H9 (cell line): Measurements from ENCODE around the gene HS2ST1. TPM values are rescaled to one million over a fixed set of nuclear protein-coding genes. Genes with fewer than 3 reads are reported as not detected.

Experiments
- DNase-seq: peaks from one replicate; pipeline ENCODE4 v3.0.0-alpha.2; 2017
- H2AFZ ChIP-seq: one replicate; pipeline ENCODE4 v1.6.1; 2013; ENCODE audit warnings: mild to moderate bottlenecking, low read length, control low read depth, moderate library complexity
- H2AK5ac ChIP-seq: 2 replicates; pipeline ENCODE4 v1.6.1; 2013; ENCODE audit warnings: low read length, control low read depth, mixed read lengths; ENCODE audit not compliant: insufficient read length
- H2BK120ac ChIP-seq: one replicate; pipeline ENCODE4 v1.6.1; 2013; ENCODE audit warnings: low read depth, mild to moderate bottlenecking, low read length, control low read depth, inconsistent platforms; ENCODE audit not compliant: poor library complexity, severe bottlenecking
- H2BK12ac ChIP-seq: 2 replicates; pipeline ENCODE4 v1.6.1; 2013; ENCODE audit warnings: low read length, control low read depth, mixed read lengths, low read depth; ENCODE audit not compliant: insufficient read length
- H2BK15ac ChIP-seq: 2 replicates; pipeline ENCODE4 v1.6.1; 2013; ENCODE audit warnings: low read depth, low read length, control low read depth
- H2BK20ac ChIP-seq: one replicate; pipeline ENCODE4 v1.6.1; 2013; ENCODE audit warnings: low read depth, mild to moderate bottlenecking, low read length, control low read depth, inconsistent platforms; ENCODE audit not compliant: poor library complexity, severe bottlenecking
- H2BK5ac ChIP-seq: 2 replicates; pipeline ENCODE4 v1.6.1; 2013; ENCODE audit warnings: low read length, control low read depth, mixed read lengths; ENCODE audit not compliant: insufficient read length
- H3K14ac ChIP-seq: 2 replicates; pipeline ENCODE4 v1.6.1; 2013; ENCODE audit warnings: low read length, control low read depth; ENCODE audit not compliant: insufficient read depth
- H3K18ac ChIP-seq: 2 replicates; pipeline ENCODE4 v1.6.1; 2013; ENCODE audit warnings: low read depth, mild to moderate bottlenecking, mixed read lengths, low read length, control low read depth; ENCODE audit not compliant: insufficient read length
- H3K23ac ChIP-seq: 2 replicates; pipeline ENCODE4 v1.6.1; 2013; ENCODE audit warnings: low read length, control low read depth, mixed read lengths, low read depth; ENCODE audit not compliant: insufficient read length
- H3K23me2 ChIP-seq: 2 replicates; pipeline ENCODE4 v1.6.1; 2013; ENCODE audit warnings: low read depth, mild to moderate bottlenecking, mixed read lengths, low read length, control low read depth; ENCODE audit not compliant: insufficient read length, poor library complexity, severe bottlenecking
- H3K27ac ChIP-seq: 2 replicates; pipeline ENCODE4 v1.5.1; 2013; ENCODE audit warnings: low read length, control low read depth, mixed read lengths, low read depth; ENCODE audit not compliant: insufficient read length
- H3K27me3 ChIP-seq: 2 replicates; pipeline ENCODE4 v1.6.1; 2013; ENCODE audit warnings: low read length, control low read depth, inconsistent platforms; ENCODE audit not compliant: insufficient read depth
- H3K4ac ChIP-seq: 2 replicates; pipeline ENCODE4 v1.6.1; 2013; ENCODE audit warnings: low read depth, mild to moderate bottlenecking, control low read depth, inconsistent platforms, low read length, moderate library complexity
- H3K4me1 ChIP-seq: 2 replicates; pipeline ENCODE4 v1.6.1; 2013; ENCODE audit warnings: low read length, control low read depth, inconsistent platforms; ENCODE audit not compliant: insufficient read depth
- H3K4me2 ChIP-seq: 2 replicates; pipeline ENCODE4 v1.6.1; 2013; ENCODE audit warnings: low read length, control low read depth, mixed read lengths; ENCODE audit not compliant: insufficient read length, insufficient read depth
- H3K56ac ChIP-seq: 2 replicates; pipeline ENCODE4 v1.6.1; 2013; ENCODE audit warnings: low read depth, mild to moderate bottlenecking, mixed read lengths, low read length, control low read depth; ENCODE audit not compliant: insufficient read length
- H3K79me1 ChIP-seq: 2 replicates; pipeline ENCODE4 v1.6.1; 2013; ENCODE audit warnings: low read depth, mild to moderate bottlenecking, moderate library complexity, low read length, control low read depth, inconsistent platforms; ENCODE audit not compliant: insufficient read depth, poor library complexity, severe bottlenecking
- H3K79me2 ChIP-seq: 2 replicates; pipeline ENCODE4 v1.6.1; 2013; ENCODE audit warnings: low read length, control low read depth, inconsistent platforms; ENCODE audit not compliant: insufficient read depth
- H3K9ac ChIP-seq: 2 replicates; pipeline ENCODE4 v1.6.1; 2013; ENCODE audit warnings: low read length, control low read depth, mixed read lengths; ENCODE audit not compliant: insufficient read length; ENCODE audit errors: extremely low read depth
- H3K9me3 ChIP-seq: one replicate; pipeline ENCODE4 v1.6.1; 2013; ENCODE audit warnings: low read depth, low read length, inconsistent platforms; ENCODE audit not compliant: control insufficient read depth
- H3T11ph ChIP-seq: one replicate; pipeline ENCODE4 v1.6.1; 2013; ENCODE audit warnings: mild to moderate bottlenecking, low read length, control low read depth, inconsistent platforms
- H4K20me1 ChIP-seq: one replicate; pipeline ENCODE4 v1.6.1; 2013; ENCODE audit not compliant: control insufficient read depth, insufficient read length, insufficient read depth
- H4K5ac ChIP-seq: 2 replicates; pipeline ENCODE4 v1.6.1; 2013; ENCODE audit warnings: low read depth, mild to moderate bottlenecking, mixed read lengths, low read length, control low read depth; ENCODE audit not compliant: insufficient read length
- H4K8ac ChIP-seq: replicated peaks from 2 replicates; pipeline ENCODE4 v1.6.1; 2013; ENCODE audit warnings: low read length, control low read depth, mixed read lengths, low read depth; ENCODE audit not compliant: insufficient read length
- H4K91ac ChIP-seq: 2 replicates; pipeline ENCODE4 v1.6.1; 2013; ENCODE audit warnings: low read depth, mild to moderate bottlenecking, moderate library complexity, mixed read lengths, low read length, control low read depth; ENCODE audit not compliant: insufficient read length
- H3K27ac Mint-ChIP-seq, 3 experiments: 2 replicates in 2 of 3; 3 replicates in 1 of 3; pipeline ENCODE4 v1.8.0; 2020 to 2021; ENCODE audit warnings: mixed read lengths in 3 of 3, mild to moderate bottlenecking in 1 of 3, moderate library complexity in 1 of 3
- H3K27me3 Mint-ChIP-seq: 2 replicates; pipeline ENCODE4 v1.8.0; 2021; ENCODE audit warnings: low read depth, mild to moderate bottlenecking, moderate library complexity, mixed read lengths
- H3K36me3 Mint-ChIP-seq, 3 experiments: 2 replicates in 2 of 3; 3 replicates in 1 of 3; pipeline ENCODE4 v1.8.0; 2020 to 2021; ENCODE audit warnings: low read depth in 3 of 3, mixed read lengths in 3 of 3; ENCODE audit not compliant: insufficient read depth in 1 of 3
- H3K4me1 Mint-ChIP-seq, 2 experiments: 2 replicates each; pipeline ENCODE4 v1.8.0; 2020; ENCODE audit warnings: mixed read lengths in 2 of 2
- H3K4me3 Mint-ChIP-seq, 2 experiments: 2 replicates in 1 of 2; 3 replicates in 1 of 2; pipeline ENCODE4 v1.8.0; 2020 to 2021; ENCODE audit warnings: mild to moderate bottlenecking in 2 of 2, mixed read lengths in 2 of 2, moderate library complexity in 1 of 2
- H3K9me3 Mint-ChIP-seq, 2 experiments: 2 replicates in 1 of 2; 3 replicates in 1 of 2; pipeline ENCODE4 v1.8.0; 2020; ENCODE audit warnings: mild to moderate bottlenecking in 2 of 2, mixed read lengths in 2 of 2, moderate library complexity in 1 of 2
- WGBS: extraction: QIAGEN DNeasy Blood & Tissue Kit; methylation state at CpG from one replicate; pipeline ENCODE4 v1.1.7; 2013; ENCODE audit warnings: missing lambda C conversion rate, low lambda C conversion rate, mixed read lengths; ENCODE audit not compliant: insufficient read length; ENCODE audit errors: extremely low coverage; 5-methylcytosine and 5-hydroxymethylcytosine counted together
- total RNA-seq: library from RNA; stranded (reverse); gene quantifications from 2 replicates; pipeline ENCODE4 v1.2.1, GENCODE V29; 2021
- TF ChIP-seq, protein P1 (sequence below): fragments of 200-600 bp; sonication (generic); conservative IDR thresholded peaks from 3 replicates; pipeline ENCODE4 v1.8.0; 2021; ENCODE audit warnings: antibody characterized with exemption, mild to moderate bottlenecking

Gene HS2ST1
- total RNA-seq, 1 experiment from 2014 or later = 20.1 TPM

DNA sequence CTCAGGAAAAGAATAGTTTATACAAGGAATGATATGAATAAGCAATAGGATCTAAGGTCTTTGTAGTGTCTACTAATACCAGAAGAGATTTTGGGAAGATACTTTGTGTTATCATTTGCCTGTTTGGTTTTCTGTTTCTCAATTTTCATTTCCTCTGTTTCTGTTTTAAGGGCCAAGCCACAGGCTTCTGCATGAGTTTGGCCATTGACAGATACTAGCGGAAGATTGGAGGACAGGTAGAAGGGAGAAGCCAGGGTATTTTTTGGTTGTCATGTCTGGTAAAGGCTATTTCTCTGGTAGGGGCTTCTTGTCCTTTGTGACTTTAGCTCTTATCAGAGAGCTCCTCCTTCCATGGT lies 51.4 kb downstream of the HS2ST1 start:
- peaks cover 16 to 25% (median 16%) of the 10 kb centered on the region in 3 experiments for H3K36me3 Mint-ChIP-seq
- H3K14ac ChIP-seq = no peak overlapping the region
- H2BK20ac ChIP-seq = no peak overlapping the region
- H3K27me3 Mint-ChIP-seq = no peaks in the 10 kb centered on the region
- H3K27ac Mint-ChIP-seq = no peak overlapping the region
- no peak overlapping the region for H2AFZ ChIP-seq
- no peaks in the 10 kb centered on the region for H3K27me3 ChIP-seq
- no peak overlapping the region for H3T11ph ChIP-seq
- H4K20me1 ChIP-seq = no peaks in the 10 kb centered on the region
- no peak overlapping the region for H3K23ac ChIP-seq
- H3K9me3 Mint-ChIP-seq = peaks cover 16 to 22% of the 10 kb centered on the region in 2 experiments
- H2BK12ac ChIP-seq = no peak overlapping the region
- no peak overlapping the region for H4K8ac ChIP-seq
- H3K9ac ChIP-seq = no peak overlapping the region
- H3K23me2 ChIP-seq = no peaks in the 10 kb centered on the region
- H3K79me2 ChIP-seq = no peaks in the 10 kb centered on the region; the same call in 1 of the 2 replicates
- H3K4me2 ChIP-seq = no peak overlapping the region
- no peak for DNase-seq
- no peak overlapping the region for H2BK5ac ChIP-seq
- no peak overlapping the region for H3K4me3 Mint-ChIP-seq
- H2BK15ac ChIP-seq = no peak overlapping the region
- H3K79me1 ChIP-seq = no peaks in the 10 kb centered on the region
- WGBS = no CpG with 5 or more reads among the region's 1 CpG
- no peak overlapping the region for H3K4ac ChIP-seq
- no peaks in the 10 kb centered on the region for H3K9me3 ChIP-seq
- H2BK120ac ChIP-seq = no peak overlapping the region
- no peak overlapping the region for H3K56ac ChIP-seq
- TF ChIP-seq, protein P1, sequence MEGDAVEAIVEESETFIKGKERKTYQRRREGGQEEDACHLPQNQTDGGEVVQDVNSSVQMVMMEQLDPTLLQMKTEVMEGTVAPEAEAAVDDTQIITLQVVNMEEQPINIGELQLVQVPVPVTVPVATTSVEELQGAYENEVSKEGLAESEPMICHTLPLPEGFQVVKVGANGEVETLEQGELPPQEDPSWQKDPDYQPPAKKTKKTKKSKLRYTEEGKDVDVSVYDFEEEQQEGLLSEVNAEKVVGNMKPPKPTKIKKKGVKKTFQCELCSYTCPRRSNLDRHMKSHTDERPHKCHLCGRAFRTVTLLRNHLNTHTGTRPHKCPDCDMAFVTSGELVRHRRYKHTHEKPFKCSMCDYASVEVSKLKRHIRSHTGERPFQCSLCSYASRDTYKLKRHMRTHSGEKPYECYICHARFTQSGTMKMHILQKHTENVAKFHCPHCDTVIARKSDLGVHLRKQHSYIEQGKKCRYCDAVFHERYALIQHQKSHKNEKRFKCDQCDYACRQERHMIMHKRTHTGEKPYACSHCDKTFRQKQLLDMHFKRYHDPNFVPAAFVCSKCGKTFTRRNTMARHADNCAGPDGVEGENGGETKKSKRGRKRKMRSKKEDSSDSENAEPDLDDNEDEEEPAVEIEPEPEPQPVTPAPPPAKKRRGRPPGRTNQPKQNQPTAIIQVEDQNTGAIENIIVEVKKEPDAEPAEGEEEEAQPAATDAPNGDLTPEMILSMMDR = no peak
- no peaks in the 10 kb centered on the region for H3K4me1 ChIP-seq
- H3K4me1 Mint-ChIP-seq = peaks cover 2 to 6% of the 10 kb centered on the region in 2 experiments; a peak in 1 of 4 replicates
- no peak overlapping the region for H2AK5ac ChIP-seq
- H4K91ac ChIP-seq = no peak overlapping the region
- no peak overlapping the region for H3K18ac ChIP-seq
- no peak overlapping the region for H3K27ac ChIP-seq
- no peak overlapping the region for H4K5ac ChIP-seq
